Measurements from ENCODE around the gene MSH2.

Gene MSH2

DNA sequence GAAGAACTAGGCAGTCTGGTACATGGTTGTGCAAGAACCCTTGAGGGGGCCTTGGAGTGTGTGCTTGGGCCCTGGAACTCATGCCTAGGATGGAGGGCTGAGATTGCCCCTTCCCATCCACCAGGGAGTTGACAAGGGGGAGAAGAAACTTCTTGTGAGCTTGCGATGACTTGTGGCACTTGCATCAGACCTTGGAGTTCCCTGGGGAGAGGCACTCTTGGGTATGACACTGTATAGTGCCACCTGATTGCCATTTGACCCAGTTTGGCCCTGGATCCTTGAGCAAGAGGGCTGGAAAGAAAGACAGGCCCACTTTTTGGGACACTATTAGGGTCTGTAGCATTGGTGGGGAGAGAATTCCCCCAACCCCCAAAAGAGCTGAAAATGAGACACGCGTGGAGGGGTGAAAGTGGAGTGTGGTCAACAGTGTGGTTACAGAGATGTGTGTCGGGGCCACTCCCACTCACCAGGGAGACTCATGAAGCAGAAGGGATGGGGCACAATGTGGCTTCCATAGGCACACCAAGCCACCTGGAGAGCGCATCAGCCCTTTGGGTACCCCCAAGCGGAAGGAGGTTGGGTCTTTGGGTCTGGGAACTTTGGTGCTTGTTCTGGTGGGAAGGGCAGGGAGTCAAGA is 101.3 kb downstream of the MSH2 start:
- in situ Hi-C loops (cut with MboI; ENCODE audit: low sequenced_read_pairs), result no loop called here

- in situ Hi-C loops (cut with MboI; ENCODE audit: low sequenced_read_pairs), result no loop called here
Observed at GRCh38 chr2:47506024-47506423, 103.1 kb downstream of the MSH2 start.

- in situ Hi-C loops (cut with MboI; ENCODE audit: low sequenced_read_pairs), result no loop called here
Observed at GRCh38 chr2:47506436-47506835, 103.5 kb downstream of the MSH2 start.

- in situ Hi-C loops (cut with MboI; ENCODE audit: low sequenced_read_pairs), result no loop called here
Observed at GRCh38 chr2:47508080-47508479, 105.1 kb downstream of the MSH2 start.

DNA sequence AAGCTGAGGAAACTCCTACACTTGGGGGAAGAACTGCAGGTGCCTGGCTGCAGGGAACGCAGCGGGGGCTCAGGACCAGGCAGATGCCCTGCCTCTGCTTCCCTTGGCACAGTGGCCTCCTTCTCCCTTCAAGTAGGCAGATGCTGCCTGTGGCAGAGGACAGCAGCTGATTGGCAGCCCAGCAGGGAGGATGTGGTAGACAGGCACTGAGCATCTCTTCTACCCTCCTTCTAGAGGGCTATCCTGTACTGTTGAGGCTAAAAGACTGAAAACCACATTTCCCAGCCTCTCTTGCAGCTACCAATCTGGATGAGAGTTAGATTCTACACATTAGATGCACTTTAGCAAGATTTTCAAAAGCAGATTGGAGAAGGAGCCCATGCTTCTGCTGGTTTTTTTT is 105.7 kb downstream of the MSH2 start:
- in situ Hi-C loops (cut with MboI; ENCODE audit: low sequenced_read_pairs), result no loop called here

GRCh38 chr2:47509250-47509649 is 106.3 kb downstream of the MSH2 start:
- in situ Hi-C loops (cut with MboI; ENCODE audit: low sequenced_read_pairs), result no loop called here

DNA sequence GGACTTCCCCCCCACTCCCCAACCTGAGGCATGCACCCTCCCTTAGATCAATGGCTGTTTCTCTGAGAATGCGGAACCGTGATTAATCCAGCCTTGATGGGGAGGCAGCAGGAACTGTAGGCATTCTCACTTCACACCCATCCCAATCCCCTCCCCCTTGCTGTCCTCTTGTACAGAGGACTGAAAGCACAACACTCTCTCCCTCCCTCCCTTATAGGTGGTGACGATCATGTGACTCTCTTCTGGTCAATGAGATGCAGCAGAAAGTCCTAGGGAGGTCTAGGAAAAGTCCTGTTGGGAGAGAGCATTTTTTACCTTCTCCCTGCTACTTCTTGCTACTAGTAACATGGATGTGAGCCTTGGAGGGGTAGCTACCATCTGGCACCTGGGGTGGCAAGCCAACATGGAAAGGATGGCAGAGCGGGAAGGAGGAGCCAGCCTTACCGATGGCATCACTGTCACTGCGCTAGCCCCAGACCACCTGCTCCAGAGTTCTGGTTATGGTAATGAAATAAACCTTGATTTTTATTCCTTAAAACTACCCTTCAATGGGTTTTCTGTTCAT is 106.9 kb downstream of the MSH2 start:
- in situ Hi-C loops (cut with MboI; ENCODE audit: low sequenced_read_pairs), result no loop called here

DNA sequence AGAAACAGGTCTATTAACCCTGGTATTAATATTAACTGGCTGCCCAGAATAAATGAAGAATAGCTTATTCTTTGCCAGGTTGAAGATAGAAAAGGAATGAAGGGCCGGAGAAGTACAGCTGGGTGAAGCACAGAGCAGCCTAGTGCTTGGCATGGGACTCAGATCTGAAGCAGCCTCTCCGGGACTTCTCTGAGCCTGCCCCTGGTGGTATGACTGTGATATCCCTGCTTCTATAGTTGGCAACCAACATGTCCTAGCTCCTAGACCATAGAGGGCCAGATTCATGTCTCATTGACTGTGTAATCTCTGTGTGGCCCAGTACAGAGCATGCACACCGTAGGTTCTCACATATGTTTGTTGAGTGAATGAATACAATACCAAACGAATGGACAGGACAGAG is 107.8 kb downstream of the MSH2 start:
- in situ Hi-C loops (cut with MboI; ENCODE audit: low sequenced_read_pairs), result no loop called here

DNA sequence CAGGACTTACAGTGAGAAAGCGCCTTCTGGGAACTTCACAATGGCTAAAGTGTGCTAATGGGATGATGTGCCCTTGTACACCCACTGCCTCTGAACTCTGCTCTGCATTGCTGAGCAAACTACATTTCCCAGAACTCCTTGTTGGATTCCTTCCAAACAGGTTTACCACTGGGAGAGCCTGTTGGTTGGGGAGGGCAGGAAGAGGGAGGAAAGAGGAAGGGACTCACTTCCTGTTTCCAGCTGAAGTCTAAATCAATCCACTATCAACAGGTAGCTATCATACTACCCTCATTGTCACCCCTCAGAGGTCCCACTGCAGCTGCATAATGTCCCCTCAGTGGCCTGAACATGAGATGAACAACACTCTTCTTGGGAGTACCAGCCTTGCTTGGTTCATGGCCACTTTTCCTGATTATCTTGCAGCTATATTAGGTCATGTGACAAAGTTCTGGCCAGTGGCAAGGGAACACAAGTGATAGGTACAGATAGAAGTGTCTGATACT is 109.7 kb downstream of the MSH2 start:
- in situ Hi-C loops (cut with MboI; ENCODE audit: low sequenced_read_pairs), result no loop called here

DNA sequence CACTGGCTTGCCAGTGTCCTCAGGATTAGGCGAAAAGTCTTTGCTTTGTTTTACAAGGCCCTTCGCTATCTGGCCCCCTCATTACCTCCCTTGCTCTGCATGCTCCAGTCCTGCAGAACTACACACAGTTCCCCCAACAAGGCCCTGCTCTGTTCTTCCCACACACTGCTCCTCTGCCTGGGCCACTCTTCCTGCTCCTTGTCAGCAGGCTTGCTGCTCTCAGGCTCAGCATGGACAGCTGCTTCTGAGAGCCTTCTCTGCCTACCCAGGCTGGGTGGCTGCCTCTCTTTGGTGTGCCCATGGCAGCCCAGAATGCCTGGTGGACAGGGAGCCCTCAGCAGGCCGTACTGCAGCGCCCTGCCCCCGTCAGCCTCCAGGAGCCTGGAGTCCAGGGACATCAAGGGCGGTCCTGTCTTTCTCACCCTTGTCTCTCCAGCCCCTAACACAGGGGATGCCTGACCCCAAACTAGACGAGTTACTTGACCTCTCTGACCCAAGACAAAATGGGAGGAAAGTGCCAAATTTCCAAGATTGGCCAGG is 111.1 kb downstream of the MSH2 start:
- in situ Hi-C loops (cut with MboI; ENCODE audit: low sequenced_read_pairs), result no loop called here

- in situ Hi-C loops (cut with MboI; ENCODE audit: low sequenced_read_pairs), result no loop called here
Observed at GRCh38 chr2:47516360-47517104, 113.6 kb downstream of the MSH2 start.

DNA sequence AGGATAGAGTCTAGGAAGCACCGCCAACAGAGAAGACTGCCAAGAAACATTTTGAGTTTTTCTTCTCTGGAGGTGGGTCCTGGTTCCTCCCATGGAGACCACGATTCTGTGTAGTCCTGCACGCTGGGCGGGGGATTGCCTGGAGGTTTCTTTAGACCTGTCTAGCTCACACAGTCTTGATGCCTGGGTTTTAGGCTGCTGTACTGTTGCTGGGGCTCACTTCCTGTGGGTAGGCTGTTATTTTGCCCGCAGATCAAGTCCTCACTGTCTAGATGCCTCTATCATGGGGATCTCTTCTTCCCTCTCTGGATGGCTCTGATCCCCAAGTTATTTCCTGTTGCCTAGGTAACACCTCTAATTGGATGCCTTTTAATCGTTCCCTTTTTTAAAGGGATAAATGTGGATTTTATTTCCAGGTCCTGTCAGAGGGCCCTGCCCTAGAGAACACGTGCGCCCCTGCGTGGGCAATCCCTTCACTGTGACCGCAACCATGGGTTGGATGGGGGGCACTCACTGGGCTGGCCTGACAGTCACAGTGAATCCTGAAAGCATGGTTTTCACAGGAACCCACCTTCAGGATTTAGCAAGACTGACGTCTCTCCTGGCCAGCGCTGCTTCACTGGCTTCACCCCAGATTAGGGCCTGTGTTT is 115.7 kb downstream of the MSH2 start:
- in situ Hi-C loops (cut with MboI; ENCODE audit: low sequenced_read_pairs), result no loop called here

GRCh38 chr2:47519147-47519537 is 116.2 kb downstream of the MSH2 start:
- in situ Hi-C loops (cut with MboI; ENCODE audit: low sequenced_read_pairs), result no loop called here

DNA sequence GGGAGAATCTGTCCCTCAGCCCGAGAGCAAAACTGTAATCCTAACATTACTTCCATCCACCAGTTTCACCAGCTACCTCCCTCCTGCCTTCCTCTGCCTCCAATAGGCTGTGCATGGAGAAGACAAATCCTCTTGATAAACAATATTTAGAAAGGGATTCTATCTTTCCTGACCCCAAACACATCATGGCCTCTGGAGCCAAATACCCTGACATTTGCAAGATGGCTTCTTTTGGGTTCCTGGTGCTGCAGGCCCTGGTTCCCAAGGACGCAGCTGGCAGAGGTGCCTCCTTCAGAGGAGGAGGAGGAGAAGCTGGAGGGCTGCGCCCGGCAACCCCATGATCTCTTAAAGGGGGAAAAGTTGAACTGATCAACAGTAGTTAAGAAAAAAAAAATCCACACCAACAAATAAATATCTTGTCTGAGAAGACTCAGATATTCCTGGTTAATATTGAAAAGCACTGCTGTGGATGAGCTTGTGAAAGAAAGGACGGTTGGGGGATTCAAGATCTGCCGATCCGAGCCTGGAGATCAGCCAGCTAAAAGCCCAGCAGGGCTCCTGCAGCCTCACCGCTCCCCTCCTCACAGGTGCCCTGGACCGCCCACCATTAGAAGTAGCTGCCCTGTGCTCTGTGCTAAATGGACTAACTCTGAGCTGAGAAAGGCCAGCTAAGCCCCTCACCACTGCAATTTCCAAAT is 116.8 kb downstream of the MSH2 start:
- in situ Hi-C loops (cut with MboI; ENCODE audit: low sequenced_read_pairs), result no loop called here

GRCh38 chr2:47520302-47520630 is 117.3 kb downstream of the MSH2 start:
- in situ Hi-C loops (cut with MboI; ENCODE audit: low sequenced_read_pairs), result no loop called here

- in situ Hi-C loops (cut with MboI; ENCODE audit: low sequenced_read_pairs), result no loop called here
Observed at GRCh38 chr2:47520825-47521665, 118.1 kb downstream of the MSH2 start.

- in situ Hi-C loops (cut with MboI; ENCODE audit: low sequenced_read_pairs), result no loop called here
Observed at GRCh38 chr2:47521666-47522285, 118.8 kb downstream of the MSH2 start.

- in situ Hi-C loops (cut with MboI; ENCODE audit: low sequenced_read_pairs), result no loop called here
Observed at GRCh38 chr2:47525167-47525566, 122.2 kb downstream of the MSH2 start.

DNA sequence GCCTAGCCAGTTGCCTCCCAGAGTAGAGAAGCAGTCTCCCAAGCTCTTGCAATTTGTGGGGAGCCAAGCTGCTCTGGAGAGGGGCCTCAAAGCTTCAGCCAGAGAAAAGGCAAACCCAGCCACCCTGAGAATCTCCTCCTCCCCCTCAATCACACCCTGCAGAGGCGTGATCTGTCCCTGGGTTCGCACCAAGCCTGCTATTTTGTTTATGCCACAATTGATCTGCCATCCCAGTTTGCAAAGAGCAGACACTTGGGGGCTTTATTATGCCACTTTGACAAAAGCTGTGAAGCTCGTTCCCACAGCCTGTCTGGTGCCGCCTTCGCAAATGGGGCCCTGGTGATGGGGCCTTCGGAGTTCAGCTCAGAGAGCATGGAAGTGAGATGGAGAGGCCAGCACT is 125.5 kb downstream of the MSH2 start:
- in situ Hi-C loops (cut with MboI; ENCODE audit: low sequenced_read_pairs), result no loop called here

GRCh38 chr2:47528874-47529273 is 125.9 kb downstream of the MSH2 start:
- in situ Hi-C loops (cut with MboI; ENCODE audit: low sequenced_read_pairs), result no loop called here

Measured in HL-60/S4 (cell line).